GM19328 (cell line): ENCODE measurements around the gene LRRC37A.
"Not testable (repeated sequence)": the region's sequence is repeated elsewhere in the genome, so short reads cannot be mapped to it uniquely, and the experiment has no call there.

Experiments
- ATAC-seq: cut with Tn5 transposase; IDR thresholded peaks from one replicate; pipeline ENCODE4 v1.9.1; 2021; ENCODE audit warnings: mild to moderate bottlenecking, moderate library complexity; ENCODE audit not compliant: unreplicated experiment

LRRC37A gene

DNA sequence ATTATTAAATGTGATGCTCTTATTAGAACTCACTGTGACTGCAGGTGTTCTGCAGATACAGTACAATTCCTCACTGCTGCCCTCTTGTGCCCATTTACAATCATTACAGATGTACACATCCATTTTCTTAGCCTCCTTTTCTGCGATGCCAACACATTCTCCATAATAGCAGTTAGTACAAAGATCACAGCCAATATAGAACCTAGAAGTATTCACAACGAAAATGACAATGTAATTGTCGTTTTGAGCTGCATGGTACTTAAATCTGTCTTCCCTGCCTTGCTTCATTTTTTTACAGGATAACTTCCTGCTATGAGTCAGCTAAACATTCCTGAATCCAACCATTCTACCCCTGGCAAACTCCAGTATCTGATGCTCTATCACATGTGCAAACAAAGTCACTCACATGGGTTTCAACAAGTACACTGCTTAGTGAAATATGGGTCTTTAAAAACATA, 8.1 kb upstream of the LRRC37A start:
- ATAC-seq: not testable (repeated sequence)

GRCh38 chr17:46287587-46287986, 7.3 kb upstream of the LRRC37A start:
- ATAC-seq: not testable (repeated sequence)

GRCh38 chr17:46290906-46291546, 3.9 kb upstream of the LRRC37A start:
- peak; percentile 79 for ATAC-seq

- ATAC-seq: not testable (repeated sequence)
Measured at GRCh38 chr17:46291618-46292017, 3.3 kb upstream of the LRRC37A start.

- not testable (repeated sequence) for ATAC-seq
Measured at GRCh38 chr17:46341220-46341619, 46.3 kb downstream of the LRRC37A start.

DNA sequence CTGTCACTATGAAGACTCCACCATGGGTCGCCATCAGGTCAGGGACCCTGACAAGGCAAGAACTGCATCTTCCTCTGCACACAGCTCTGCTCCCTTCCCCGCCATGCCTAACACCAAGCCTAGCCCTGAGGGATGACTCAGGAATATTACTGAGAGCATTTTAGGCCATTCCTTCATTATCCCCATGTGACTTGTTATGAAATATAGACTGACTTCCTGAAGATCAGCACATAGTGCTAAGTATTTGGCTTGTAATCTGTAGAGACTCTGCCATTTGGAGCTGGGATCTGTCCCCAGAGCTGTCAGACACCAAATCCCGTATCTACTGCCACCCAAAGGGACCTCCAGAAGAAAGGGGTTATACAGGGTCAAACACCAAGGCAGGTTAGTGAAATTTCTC, 47.2 kb downstream of the LRRC37A start:
- not testable (repeated sequence) for ATAC-seq

DNA sequence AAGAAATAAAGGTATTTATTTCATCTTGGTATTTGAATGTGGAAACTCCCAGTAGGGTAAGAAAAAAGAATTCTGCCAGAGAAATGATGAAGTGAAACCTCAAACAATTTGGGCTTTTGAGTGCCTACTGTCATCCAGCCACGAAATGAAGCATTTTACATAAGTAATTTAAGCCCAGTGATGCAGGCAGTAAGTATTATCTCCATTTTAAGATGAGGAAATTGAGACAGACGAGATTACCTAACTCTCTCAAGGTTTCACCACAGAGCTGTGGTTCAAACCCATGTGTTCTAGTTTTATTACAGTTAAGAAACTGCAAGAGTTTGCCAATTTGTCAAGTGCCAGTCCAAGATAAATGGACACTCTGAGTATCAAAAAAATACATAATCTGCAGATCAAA, 53.4 kb downstream of the LRRC37A start:
- ATAC-seq: not testable (repeated sequence)

- ATAC-seq: not testable (repeated sequence)
Measured at GRCh38 chr17:46349060-46349459, 54.1 kb downstream of the LRRC37A start.

GRCh38 chr17:46353856-46354255, 58.9 kb downstream of the LRRC37A start:
- ATAC-seq: not testable (repeated sequence)

- peak; percentile 13 for ATAC-seq
Measured at GRCh38 chr17:46361145-46361735, 66.3 kb downstream of the LRRC37A start.

- peak; percentile 98 for ATAC-seq
Measured at GRCh38 chr17:46361755-46362154, 66.8 kb downstream of the LRRC37A start, which contains the start of gene ARL17B. Gene ARL17B (minus strand): TSS chr17:46361766. CDS start chr17:46358397, 3,369 bp downstream.

- ATAC-seq: not testable (repeated sequence)
Measured at GRCh38 chr17:46367520-46367919, 72.6 kb downstream of the LRRC37A start.

- peak; percentile 78 for ATAC-seq
Measured at GRCh38 chr17:46372236-46373229, 77.6 kb downstream of the LRRC37A start.

DNA sequence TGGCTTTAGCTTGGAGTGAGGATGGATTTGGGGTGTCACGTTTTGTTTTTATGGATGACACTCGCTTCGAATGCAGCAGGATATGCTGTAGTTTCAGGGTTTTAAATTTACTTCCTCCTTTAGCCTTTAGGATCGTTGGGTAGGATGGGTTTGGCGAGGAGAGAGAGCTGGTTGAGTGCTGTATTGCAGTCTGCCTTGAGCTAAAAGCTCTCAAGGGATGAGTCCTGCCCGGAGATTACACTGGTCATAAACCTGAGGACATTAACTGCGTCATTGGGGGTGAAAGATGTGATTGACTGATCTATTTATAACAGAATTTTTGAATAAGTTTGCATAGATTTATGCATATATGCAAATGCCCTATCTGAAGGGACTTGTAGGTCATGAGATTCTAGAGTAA, 78.5 kb downstream of the LRRC37A start:
- ATAC-seq: not testable (repeated sequence)

DNA sequence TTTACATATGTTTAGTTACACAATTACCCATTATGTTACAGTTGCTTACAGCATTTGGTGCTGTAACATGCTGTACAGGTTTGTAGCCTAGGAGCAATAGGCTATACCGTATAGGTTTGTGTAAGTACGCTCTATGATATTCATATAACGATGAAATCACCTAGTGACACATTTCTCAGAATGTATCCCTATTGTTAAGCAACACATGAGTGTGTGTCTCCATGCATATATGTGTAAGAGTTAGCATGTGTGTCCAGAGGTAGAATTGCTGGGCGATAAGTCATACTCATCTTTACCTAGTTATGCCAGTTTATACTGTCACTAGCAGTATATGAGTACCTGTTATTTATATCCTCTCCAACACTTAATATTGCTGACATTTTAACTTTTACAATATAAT, 88.2 kb downstream of the LRRC37A start:
- not testable (repeated sequence) for ATAC-seq

DNA sequence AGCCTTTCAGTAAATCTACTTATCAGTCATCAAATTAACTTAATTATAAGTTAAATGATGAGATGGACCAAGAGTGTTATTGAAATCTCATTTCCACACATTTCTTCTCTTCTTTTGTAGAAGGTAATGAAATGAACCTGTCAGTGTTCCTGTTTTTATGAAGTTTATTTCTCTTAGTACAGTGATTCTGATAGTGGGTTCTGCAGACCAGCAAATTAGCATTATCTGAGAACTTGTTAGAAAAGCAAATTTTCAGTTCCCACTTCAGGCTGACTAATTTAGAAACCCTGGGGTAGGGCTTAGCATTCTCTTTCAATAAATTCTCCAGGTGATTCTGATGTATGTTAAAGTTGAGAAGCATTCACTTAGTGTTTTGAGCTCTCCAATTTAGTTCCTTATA, 90.6 kb downstream of the LRRC37A start:
- ATAC-seq: not testable (repeated sequence)
